ENCODE measurements around the gene CHRNE. TPM values are rescaled to one million over a fixed set of nuclear protein-coding genes. Genes with fewer than 3 reads are reported as not detected.

The CHRNE gene
- total and polyA plus RNA-seq, 2 of the 13 experiments (the other 11 are each of a cell fraction or from before 2014, with no cell fraction given): 0.53 to 0.59 TPM

DNA sequence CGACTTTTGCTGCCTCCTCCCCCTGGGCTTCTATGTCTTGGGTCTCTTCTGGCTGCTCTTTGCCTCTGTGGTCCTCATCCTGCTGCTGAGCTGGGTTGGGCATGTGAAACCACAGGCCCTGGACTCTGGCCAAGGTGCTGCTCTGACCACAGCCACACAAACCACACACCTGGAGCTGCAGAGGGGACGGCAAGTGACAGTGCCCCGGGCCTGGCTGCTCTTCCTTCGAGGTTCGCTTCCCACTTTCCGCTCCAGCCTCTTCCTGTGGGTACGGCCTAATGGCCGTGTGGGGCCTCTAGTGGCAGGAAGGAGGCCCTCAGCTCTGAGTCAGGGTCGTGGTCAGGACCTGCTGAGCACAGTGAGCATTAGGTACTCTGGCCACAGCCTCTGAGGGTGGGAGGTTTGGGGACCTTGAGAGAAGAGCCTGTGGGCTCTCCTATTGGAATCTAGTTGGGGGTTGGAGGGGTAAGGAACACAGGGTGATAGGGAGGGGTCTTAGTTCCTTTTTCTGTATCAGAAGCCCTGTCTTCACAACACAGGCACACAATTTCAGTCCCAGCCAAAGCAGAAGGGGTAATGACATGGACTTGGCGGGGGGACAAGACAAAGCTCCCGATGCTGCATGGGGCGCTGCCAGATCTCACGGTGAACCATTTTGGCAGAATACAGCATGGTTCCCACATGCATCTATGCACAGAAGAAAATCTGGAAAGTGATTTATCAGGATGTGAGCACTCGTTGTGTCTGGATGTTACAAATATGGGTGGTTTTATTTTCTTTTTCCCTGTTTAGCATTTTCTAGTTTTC is 31.5 kb upstream of the CHRNE start:
- no peaks in the 10 kb centered on the region for H4K20me1 ChIP-seq (ENCODE audit: insufficient read depth, low read length)
- H3K79me2 ChIP-seq (ENCODE audit: insufficient read depth, low read length): peaks cover 15% of the 10 kb centered on the region
- FAIRE-seq (peak; percentile 56), ATAC-seq (peak; percentile 91), DNase-seq (ENCODE audit: low spot score) (peak; percentile 46)
- no peak overlapping the region for H3K27ac ChIP-seq (ENCODE audit: extremely low read length, insufficient read depth, low read length)
- H3K36me3 ChIP-seq (replicated peaks in 1 of 2; ENCODE audit: control insufficient read depth in 1 of 2, insufficient read depth in 2 of 2, low read length in 2 of 2): peaks cover 0 to 13% of the 10 kb centered on the region in 2 experiments; a peak in 3 of 5 replicates
- H3K4me3 ChIP-seq (replicated peaks in 1 of 3; ENCODE audit: insufficient read depth in 1 of 3, low read depth in 2 of 3, low read length in 3 of 3): peak overlapping the region in 2 of 3 experiments; percentile 31 to 46; a peak in 2 of 6 replicates
- H3K4me2 ChIP-seq (ENCODE audit: low read depth, low read length): peak overlapping the region; percentile 69
- in situ Hi-C loops (cut with HindIII; ENCODE audit: extremely low pct_ligation_motif_present, low pct_unique_long_range_greater_than_20kb) (no loop called here), intact Hi-C loops (cut with micrococcal nuclease; ENCODE audit: unreplicated experiment) (loop anchor here (1.0 kb wide), 1 partner anchor 25 kb away; no protein-coding TSS in a partner anchor)
- ChIA-PET CTCF (ENCODE audit: low intra/inter-chr PET ratio, low total read pairs) (interaction anchor here (2.0 kb wide), 1 partner anchor 25 kb away, joined by 10 read pairs; no protein-coding TSS in a partner anchor), POLR2A (interaction anchor here (0.8 to 1.5 kb wide), 5 partner anchors 14 to 33 kb away, joined by 3 to 11 read pairs (median 4); partner anchors contain the start of genes ENO3, PFN1 and SPAG7)
- WGBS (ENCODE audit: low lambda C conversion rate): 66% methylated on average over 7 of the region's 14 CpGs
- no TSS peak for BruUV-seq (replicated peaks)
- no peaks in the 10 kb centered on the region for H3K27me3 ChIP-seq (ENCODE audit: control insufficient read depth in 1 of 2, insufficient read depth in 2 of 2, low read length in 2 of 2)
- peaks cover 22% of the 10 kb centered on the region for H3K4me1 ChIP-seq (ENCODE audit: insufficient read depth, low read length)
- no peak overlapping the region for H2AFZ ChIP-seq (ENCODE audit: low read length)
- no peaks in the 10 kb centered on the region for H3K9me3 ChIP-seq (ENCODE audit: low read length)
- peak overlapping the region; percentile 17; the same call in 1 of the 2 replicates for H3K9ac ChIP-seq (ENCODE audit: insufficient read depth, low read depth, low read length)
- TF ChIP-seq ZNF619 (CRISPR knock-in tag; IDR thresholded peaks at IDR 0.05) (no peak), ZNF557 (CRISPR knock-in tag; IDR thresholded peaks at IDR 0.05) (no peak), ZNF331 (CRISPR knock-in tag; IDR thresholded peaks at IDR 0.05) (0 out of 2 replicates have a peak, but pooled peaks have one; percentile 38), ELF4 (CRISPR knock-in tag; IDR thresholded peaks at IDR 0.05; ENCODE audit: borderline replicate concordance) (no peak), TOPORS (CRISPR knock-in tag; IDR thresholded peaks at IDR 0.05) (no peak), ZNF260 (CRISPR knock-in tag; IDR thresholded peaks at IDR 0.05; ENCODE audit: borderline replicate concordance, low read depth) (no peak), GATAD1 (CRISPR knock-in tag; IDR thresholded peaks at IDR 0.05) (no peak), FOSL2 (CRISPR knock-in tag; IDR thresholded peaks at IDR 0.05) (peak; percentile 45), IRX3 (CRISPR knock-in tag; IDR thresholded peaks at IDR 0.05; ENCODE audit: borderline replicate concordance, low read depth) (no peak)
- TF ChIP-seq, protein P1, sequence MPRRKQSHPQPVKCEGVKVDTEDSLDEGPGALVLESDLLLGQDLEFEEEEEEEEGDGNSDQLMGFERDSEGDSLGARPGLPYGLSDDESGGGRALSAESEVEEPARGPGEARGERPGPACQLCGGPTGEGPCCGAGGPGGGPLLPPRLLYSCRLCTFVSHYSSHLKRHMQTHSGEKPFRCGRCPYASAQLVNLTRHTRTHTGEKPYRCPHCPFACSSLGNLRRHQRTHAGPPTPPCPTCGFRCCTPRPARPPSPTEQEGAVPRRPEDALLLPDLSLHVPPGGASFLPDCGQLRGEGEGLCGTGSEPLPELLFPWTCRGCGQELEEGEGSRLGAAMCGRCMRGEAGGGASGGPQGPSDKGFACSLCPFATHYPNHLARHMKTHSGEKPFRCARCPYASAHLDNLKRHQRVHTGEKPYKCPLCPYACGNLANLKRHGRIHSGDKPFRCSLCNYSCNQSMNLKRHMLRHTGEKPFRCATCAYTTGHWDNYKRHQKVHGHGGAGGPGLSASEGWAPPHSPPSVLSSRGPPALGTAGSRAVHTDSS (CRISPR knock-in tag; conservative IDR thresholded peaks at IDR 0.05): no peak
- TF ChIP-seq, protein P2, sequence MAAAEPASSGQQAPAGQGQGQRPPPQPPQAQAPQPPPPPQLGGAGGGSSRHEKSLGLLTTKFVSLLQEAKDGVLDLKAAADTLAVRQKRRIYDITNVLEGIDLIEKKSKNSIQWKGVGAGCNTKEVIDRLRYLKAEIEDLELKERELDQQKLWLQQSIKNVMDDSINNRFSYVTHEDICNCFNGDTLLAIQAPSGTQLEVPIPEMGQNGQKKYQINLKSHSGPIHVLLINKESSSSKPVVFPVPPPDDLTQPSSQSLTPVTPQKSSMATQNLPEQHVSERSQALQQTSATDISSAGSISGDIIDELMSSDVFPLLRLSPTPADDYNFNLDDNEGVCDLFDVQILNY (CRISPR knock-in tag; conservative IDR thresholded peaks at IDR 0.05): no peak
- TF ChIP-seq, protein P3, sequence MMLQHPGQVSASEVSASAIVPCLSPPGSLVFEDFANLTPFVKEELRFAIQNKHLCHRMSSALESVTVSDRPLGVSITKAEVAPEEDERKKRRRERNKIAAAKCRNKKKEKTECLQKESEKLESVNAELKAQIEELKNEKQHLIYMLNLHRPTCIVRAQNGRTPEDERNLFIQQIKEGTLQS (CRISPR knock-in tag; IDR thresholded peaks at IDR 0.05): no peak
